ENCODE data around the gene PLAC8L1. TPM values are rescaled to one million over a fixed set of nuclear protein-coding genes. Genes with fewer than 3 reads are reported as not detected.

PLAC8L1 gene
- total RNA-seq, 1 experiment from 2014 or later = 0.52 TPM

DNA sequence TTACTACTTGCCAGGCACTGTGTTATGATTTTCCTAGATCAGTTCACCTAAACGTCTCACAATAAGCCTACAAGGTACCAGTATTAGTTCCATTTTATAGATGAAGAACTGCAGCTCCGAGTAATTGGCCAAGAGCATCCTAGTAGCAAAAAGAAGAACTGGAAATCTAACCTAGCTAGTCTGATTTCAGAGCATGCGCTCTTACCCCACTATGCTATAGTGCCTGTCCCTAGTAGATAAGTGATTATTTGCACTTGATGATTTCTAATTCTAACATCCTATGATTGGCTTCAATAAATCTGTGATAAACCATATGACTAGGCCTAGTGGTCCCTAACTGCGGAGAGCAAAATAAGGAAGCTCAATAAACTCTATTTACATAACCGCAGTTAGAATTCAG lies 7.1 kb upstream of the PLAC8L1 start:
- Histone ChIP-seq H3K14ac (ENCODE audit: insufficient read depth, low read length) (no peak overlapping the region), H3K4me1 (ENCODE audit: insufficient read depth, low read length) (no peaks in the 10 kb centered on the region), H2BK5ac (ENCODE audit: insufficient read length, low read length) (no peak overlapping the region), H2AK5ac (ENCODE audit: insufficient read length, low read length) (no peak overlapping the region), H3K18ac (ENCODE audit: insufficient read length, low read depth, low read length) (no peak overlapping the region), H4K20me1 (ENCODE audit: control insufficient read depth, insufficient read depth, insufficient read length) (no peaks in the 10 kb centered on the region), H3K79me2 (ENCODE audit: insufficient read depth, low read length) (no peaks in the 10 kb centered on the region), H3K4me2 (ENCODE audit: insufficient read depth, insufficient read length, low read length) (no peak overlapping the region), H4K8ac (replicated peaks; ENCODE audit: insufficient read length, low read depth, low read length) (no peak overlapping the region), H3K9ac (ENCODE audit: extremely low read depth, insufficient read length, low read length) (no peak overlapping the region), H2BK20ac (ENCODE audit: low read depth, low read length, poor library complexity, severe bottlenecking) (no peak overlapping the region), H3K23ac (ENCODE audit: insufficient read length, low read depth, low read length) (no peak overlapping the region), H2BK120ac (ENCODE audit: low read depth, low read length, poor library complexity, severe bottlenecking) (no peak overlapping the region), H3K4ac (ENCODE audit: low read depth, low read length) (no peak overlapping the region), H3T11ph (ENCODE audit: low read length) (no peak overlapping the region), H4K5ac (ENCODE audit: insufficient read length, low read depth, low read length) (no peak overlapping the region), H4K91ac (ENCODE audit: insufficient read length, low read depth, low read length) (no peak overlapping the region), H3K9me3 (ENCODE audit: control insufficient read depth, low read depth, low read length) (no peaks in the 10 kb centered on the region), H3K23me2 (ENCODE audit: insufficient read length, low read depth, low read length, poor library complexity, severe bottlenecking) (no peaks in the 10 kb centered on the region), H3K79me1 (ENCODE audit: insufficient read depth, low read depth, low read length, poor library complexity, severe bottlenecking) (no peaks in the 10 kb centered on the region), H2BK12ac (ENCODE audit: insufficient read length, low read depth, low read length) (no peak overlapping the region), H2BK15ac (ENCODE audit: low read depth, low read length) (no peak overlapping the region), H3K27ac (ENCODE audit: insufficient read length, low read depth, low read length) (no peak overlapping the region), H3K27me3 (ENCODE audit: insufficient read depth, low read length) (no peaks in the 10 kb centered on the region), H2AFZ (ENCODE audit: low read length) (no peak overlapping the region), H3K56ac (ENCODE audit: insufficient read length, low read depth, low read length) (no peak overlapping the region)
- Mint-ChIP-seq H3K27ac (no peak overlapping the region), H3K4me3 (no peak overlapping the region), H3K4me1 (peaks cover 4 to 7% of the 10 kb centered on the region in 2 experiments; a peak in 1 of 4 replicates), H3K9me3 (no peaks in the 10 kb centered on the region), H3K36me3 (ENCODE audit: insufficient read depth in 1 of 3, low read depth in 3 of 3) (peaks cover 8 to 48% (median 36%) of the 10 kb centered on the region in 3 experiments; a peak in 6 of 7 replicates), H3K27me3 (ENCODE audit: low read depth) (no peaks in the 10 kb centered on the region)
- DNase-seq = no peak
- no CpG with 5 or more reads among the region's 5 CpGs for WGBS (ENCODE audit: extremely low coverage, insufficient read length, low lambda C conversion rate)
- TF ChIP-seq, protein P1, sequence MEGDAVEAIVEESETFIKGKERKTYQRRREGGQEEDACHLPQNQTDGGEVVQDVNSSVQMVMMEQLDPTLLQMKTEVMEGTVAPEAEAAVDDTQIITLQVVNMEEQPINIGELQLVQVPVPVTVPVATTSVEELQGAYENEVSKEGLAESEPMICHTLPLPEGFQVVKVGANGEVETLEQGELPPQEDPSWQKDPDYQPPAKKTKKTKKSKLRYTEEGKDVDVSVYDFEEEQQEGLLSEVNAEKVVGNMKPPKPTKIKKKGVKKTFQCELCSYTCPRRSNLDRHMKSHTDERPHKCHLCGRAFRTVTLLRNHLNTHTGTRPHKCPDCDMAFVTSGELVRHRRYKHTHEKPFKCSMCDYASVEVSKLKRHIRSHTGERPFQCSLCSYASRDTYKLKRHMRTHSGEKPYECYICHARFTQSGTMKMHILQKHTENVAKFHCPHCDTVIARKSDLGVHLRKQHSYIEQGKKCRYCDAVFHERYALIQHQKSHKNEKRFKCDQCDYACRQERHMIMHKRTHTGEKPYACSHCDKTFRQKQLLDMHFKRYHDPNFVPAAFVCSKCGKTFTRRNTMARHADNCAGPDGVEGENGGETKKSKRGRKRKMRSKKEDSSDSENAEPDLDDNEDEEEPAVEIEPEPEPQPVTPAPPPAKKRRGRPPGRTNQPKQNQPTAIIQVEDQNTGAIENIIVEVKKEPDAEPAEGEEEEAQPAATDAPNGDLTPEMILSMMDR (conservative IDR thresholded peaks at IDR 0.05) = no peak
